SH-SY5Y (cell line): ENCODE results near the gene MAP3K12.

ENCODE experiments used
- GATA2 ChIP-seq: IDR thresholded peaks from 2 replicates; pipeline ENCODE4 v1.6.1; 2011; ENCODE audit warnings: mild to moderate bottlenecking, low read depth, low read length
- GATA3 ChIP-seq: IDR thresholded peaks from 2 replicates; pipeline ENCODE4 v1.6.1; 2011; ENCODE audit warnings: low read depth, mild to moderate bottlenecking, low read length, moderate library complexity

- TF ChIP-seq GATA3 = no peak
- no peak for TF ChIP-seq GATA2
Observed at GRCh38 chr12:53464685-53465418, 34.4 kb downstream of the MAP3K12 start.
